Endothelial cell of umbilical vein (primary cell): Measurements from ENCODE around the gene USP8. TPM values are rescaled to one million over a fixed set of nuclear protein-coding genes. Genes with fewer than 3 reads are reported as not detected.
"Not testable (repeated sequence)": the region's sequence is repeated elsewhere in the genome, so short reads cannot be mapped to it uniquely, and the experiment has no call there.

Experiments
- BruUV-seq: library from RNA; stranded (reverse); fragments of 400-500 nt; replicated peaks from 2 replicates; lab custom pipeline; 2021; lab: Mats Ljungman, UMichigan
- CTCF ChIA-PET: fragments of 300-600, 350-600 bp; sonication (Branson Sonifier 250); formaldehyde crosslinking; loops from one replicate; lab custom pipeline; 2021; ENCODE audit warnings: antibody characterized with exemption, inconsistent platforms; lab: Charles Lee
- POLR2A ChIA-PET: fragments of 300-600, 350-600 bp; sonication (Branson Sonifier 250); formaldehyde crosslinking; loops from one replicate; lab custom pipeline; 2021; ENCODE audit warnings: antibody characterized with exemption, inconsistent platforms; lab: Charles Lee
- DNase-seq: peaks from one replicate; pipeline ENCODE4 v3.0.0-alpha.2; 2011; ENCODE audit warnings: low read depth, low spot score
- FAIRE-seq: peaks from 2 replicates; lab custom pipeline; 2011; peaks lifted over from hg19 to GRCh38; lab: Jason Lieb, UNC
- H2AFZ ChIP-seq: 2 replicates; pipeline ENCODE4 v1.6.0; 2012; ENCODE audit warnings: low read depth, low read length, control low read depth, inconsistent platforms
- H3K27ac ChIP-seq: 2 replicates; pipeline ENCODE4 v1.5.1; 2011; ENCODE audit warnings: low read depth, mild to moderate bottlenecking, control low read depth, low read length, moderate library complexity; ENCODE audit not compliant: insufficient read depth
- H3K27me3 ChIP-seq, 2 experiments: 2 replicates each; pipeline versions ENCODE4 v1.6.0 to v1.6.1; 2011; ENCODE audit warnings: low read length in 2 of 2, mixed read lengths in 1 of 2; ENCODE audit not compliant: control insufficient read depth in 2 of 2, insufficient read depth in 2 of 2
- H3K36me3 ChIP-seq, 2 experiments: 2 replicates in 1 of 2; 3 replicates in 1 of 2; pipeline ENCODE4 v1.5.1; 2011; ENCODE audit warnings: low read length in 2 of 2, mild to moderate bottlenecking in 1 of 2, moderate library complexity in 1 of 2; ENCODE audit not compliant: control insufficient read depth in 2 of 2, insufficient read depth in 2 of 2; ENCODE audit errors: extremely low read depth in 1 of 2
- H3K4me1 ChIP-seq: 3 replicates; pipeline ENCODE4 v1.5.1; 2011; ENCODE audit warnings: mild to moderate bottlenecking, low read length; ENCODE audit not compliant: control insufficient read depth, insufficient read depth; ENCODE audit errors: extremely low read depth
- H3K4me2 ChIP-seq: 2 replicates; pipeline ENCODE4 v1.6.1; 2011; ENCODE audit warnings: low read length, control low read depth, mixed read lengths; ENCODE audit not compliant: insufficient read depth
- H3K4me3 ChIP-seq, 3 experiments: fragments of 200-600 bp in 1 of 3; sonication (generic), shearing (Covaris generic) in 1 of 3; replicated peaks in 1 of 3; 2 replicates each; pipeline ENCODE4 v1.5.1; 2011 to 2016; ENCODE audit warnings: control low read depth in 3 of 3, low read length in 3 of 3, mild to moderate bottlenecking in 2 of 3, inconsistent platforms in 1 of 3, low read depth in 1 of 3, moderate library complexity in 1 of 3; ENCODE audit not compliant: insufficient read depth in 1 of 3
- H3K79me2 ChIP-seq: 2 replicates; pipeline ENCODE4 v1.6.0; 2012; ENCODE audit warnings: low read length, inconsistent platforms; ENCODE audit not compliant: control insufficient read depth, insufficient read depth
- H3K9ac ChIP-seq: replicated peaks from 2 replicates; pipeline ENCODE3; 2011; ENCODE audit warnings: low read length, control low read depth; ENCODE audit not compliant: insufficient read depth; ENCODE audit errors: extremely low read depth
- H3K9me1 ChIP-seq: replicated peaks from 3 replicates; pipeline ENCODE4 v1.6.0; 2011; ENCODE audit warnings: mild to moderate bottlenecking, low read length; ENCODE audit not compliant: control insufficient read depth, insufficient read depth; ENCODE audit errors: extremely low read depth
- H3K9me3 ChIP-seq: replicated peaks from 2 replicates; pipeline ENCODE4 v1.5.1; 2012; ENCODE audit warnings: low read length, inconsistent platforms; ENCODE audit not compliant: control insufficient read depth, insufficient read depth
- H4K20me1 ChIP-seq: replicated peaks from 2 replicates; pipeline ENCODE3; 2011; ENCODE audit warnings: mild to moderate bottlenecking, low read length; ENCODE audit not compliant: control insufficient read depth, insufficient read depth; ENCODE audit errors: extremely low read depth
- CTCF ChIP-seq, 2 donors: IDR thresholded peaks; 1 replicate in 1 of 2; 2 replicates in 1 of 2; pipeline ENCODE4 v1.5.1; 2011; ENCODE audit warnings: low read length in 2 of 2, mild to moderate bottlenecking in 2 of 2, moderate library complexity in 2 of 2, control low read depth in 1 of 2, inconsistent platforms in 1 of 2, low read depth in 1 of 2; ENCODE audit not compliant: insufficient read depth in 1 of 2; ENCODE audit errors: extremely low read depth in 1 of 2
- EZH2 ChIP-seq: IDR thresholded peaks from 2 replicates; pipeline ENCODE4 v1.6.1; 2012; ENCODE audit warnings: borderline replicate concordance, low read depth, mild to moderate bottlenecking, moderate library complexity, low read length, inconsistent platforms; ENCODE audit not compliant: severe bottlenecking
- FOS ChIP-seq: IDR thresholded peaks from 2 replicates; pipeline ENCODE4 v1.6.1; 2011; ENCODE audit warnings: mild to moderate bottlenecking, low read length, moderate library complexity, borderline replicate concordance; ENCODE audit not compliant: insufficient read depth
- GATA2 ChIP-seq: IDR thresholded peaks from 2 replicates; pipeline ENCODE4 v1.7.0; 2011; ENCODE audit warnings: low read depth, mild to moderate bottlenecking, moderate library complexity, mixed read lengths, low read length; ENCODE audit not compliant: insufficient read length, insufficient read depth
- JUN ChIP-seq: IDR thresholded peaks from 2 replicates; pipeline ENCODE4 v1.6.1; 2011; ENCODE audit warnings: borderline replicate concordance, low read depth; ENCODE audit not compliant: insufficient read length, insufficient read depth
- MAX ChIP-seq: IDR thresholded peaks from 2 replicates; pipeline ENCODE4 v1.6.1; 2011; ENCODE audit not compliant: insufficient read depth, insufficient read length
- MYC ChIP-seq: IDR thresholded peaks from one replicate; pipeline ENCODE4 v1.6.1; 2011; ENCODE audit warnings: mild to moderate bottlenecking, low read depth, low read length
- POLR2A ChIP-seq: IDR thresholded peaks from 2 replicates; pipeline ENCODE4 v1.6.1; 2012; ENCODE audit warnings: low read depth, mild to moderate bottlenecking, control low read depth, low read length
- POLR2AphosphoS5 ChIP-seq: IDR thresholded peaks from 2 replicates; pipeline ENCODE4 v1.6.1; 2012; ENCODE audit warnings: low read depth, mild to moderate bottlenecking, control low read depth, low read length, moderate library complexity; ENCODE audit not compliant: insufficient read depth
- dilution Hi-C: fragments of 300-500 bp; cut with MboI; formaldehyde crosslinking; loops from one replicate; pipeline ENCODE4 v1.15.0; 2019; ENCODE audit warnings: low sequenced_read_pairs; ENCODE audit not compliant: extremely low pct_ligation_motif_present
- intact Hi-C: fragments of 100-400 bp; cut with micrococcal nuclease; formaldehyde crosslinking; loops from one replicate; pipeline ENCODE4 v1.10.0; 2022
- polyA plus RNA-seq, 4 experiments: library from polyadenylated mRNA; depleted of rRNA in 3 of 4; stranded (reverse) in 3 of 4; unstranded in 1 of 4; fragments of >200 nt; gene quantifications; 2 replicates each; pipeline versions ENCODE4 v1.2.1 to v1.2.3, GENCODE V29; 2011 to 2012; ENCODE audit warnings: missing spikeins in 1 of 4
- total RNA-seq: library from RNA; stranded (reverse); gene quantifications from 2 replicates; pipeline ENCODE4 v1.2.3, GENCODE V29; 2021

The USP8 gene
- total and polyA plus RNA-seq, 2 donors (not counting 3 experiments of a cell fraction or from before 2014, with no cell fraction given) = 19.0 to 44.8 TPM

- H3K4me1 ChIP-seq = no peaks in the 10 kb centered on the region
- no peaks in the 10 kb centered on the region for H3K9me1 ChIP-seq
- H2AFZ ChIP-seq = no peak overlapping the region
- POLR2A ChIA-PET = interaction anchor here (0.5 kb wide), 1 partner anchor 1062 kb away, joined by 3 read pairs; no protein-coding TSS in a partner anchor
- intact Hi-C loops = no loop called here
- no peaks in the 10 kb centered on the region for H3K79me2 ChIP-seq
- H3K9me3 ChIP-seq = no peaks in the 10 kb centered on the region
- H3K9ac ChIP-seq = no peak overlapping the region
- DNase-seq (no peak), FAIRE-seq (no peak)
- no peaks in the 10 kb centered on the region for H4K20me1 ChIP-seq
- H3K4me3 ChIP-seq = no peak overlapping the region
- no peak for TF ChIP-seq EZH2
- no peak for TF ChIP-seq GATA2
- TF ChIP-seq FOS = no peak
- no peak for TF ChIP-seq POLR2A
- no peak for TF ChIP-seq MAX
- no peak for TF ChIP-seq CTCF (IDR thresholded peaks at IDR 0.05; ENCODE audit: extremely low read depth in 1 of 2, insufficient read depth in 1 of 2, low read depth in 1 of 2, low read length in 2 of 2)
- no peak for TF ChIP-seq POLR2AphosphoS5
- no peak for TF ChIP-seq MYC
- no peak for TF ChIP-seq JUN
- CTCF ChIA-PET = no interaction called here
- BruUV-seq = no TSS peak
- H3K27me3 ChIP-seq = peaks cover 0 to 5% of the 10 kb centered on the region in 2 experiments
- no peak overlapping the region for H3K27ac ChIP-seq
- dilution Hi-C loops = no loop called here
- no peaks in the 10 kb centered on the region for H3K36me3 ChIP-seq
- no peak overlapping the region for H3K4me2 ChIP-seq
These were observed 33.5 kb upstream of the USP8 start for GRCh38 chr15:50390554-50391264.

GRCh38 chr15:50391561-50391960 lies 32.6 kb upstream of the USP8 start:
- H3K79me2 ChIP-seq, FAIRE-seq, DNase-seq, H3K9me1 ChIP-seq, H3K9me3 ChIP-seq, intact Hi-C loops, H3K36me3 ChIP-seq, H3K4me3 ChIP-seq, dilution Hi-C loops, BruUV-seq, H3K9ac ChIP-seq, H3K4me1 ChIP-seq, H4K20me1 ChIP-seq, H3K4me2 ChIP-seq, H3K27me3 ChIP-seq, H3K27ac ChIP-seq, H2AFZ ChIP-seq, POLR2A ChIA-PET: not testable (repeated sequence)
- CTCF ChIA-PET = interaction anchor here (0.8 kb wide), 1 partner anchor 10 kb away, joined by 4 read pairs; no protein-coding TSS in a partner anchor
